ENCODE results near the gene TLE7.

GRCh38 chr16:71480956-71481355 is 39.1 kb upstream of the TLE7 start:
- TF ChIP-seq CTCF (IDR thresholded peaks at IDR 0.05), result no peak
- no peak for TF ChIP-seq EP300 (IDR thresholded peaks at IDR 0.05)
